ENCODE data around the gene CSRP3.

DNA sequence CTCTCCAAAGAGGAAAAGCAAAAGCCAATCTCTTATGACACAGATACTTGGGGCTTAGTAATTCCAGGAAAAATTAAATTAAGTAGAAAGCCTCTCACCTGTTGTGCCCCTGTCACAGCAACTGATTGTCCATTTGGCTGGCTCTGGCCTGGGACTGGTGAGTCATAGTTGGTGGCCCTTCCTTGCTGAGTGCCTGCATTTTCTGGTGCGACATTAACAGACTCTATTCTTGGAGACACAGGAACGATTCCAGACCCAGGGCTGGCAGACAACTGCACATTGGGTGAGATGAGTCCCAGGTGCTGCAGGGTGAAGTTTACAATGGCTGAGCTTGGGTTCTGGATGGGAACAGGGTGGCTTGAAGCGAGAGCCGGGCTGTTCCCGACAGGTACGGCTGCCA lies 23.3 kb upstream of the CSRP3 start:
- TF ChIP-seq, protein P1, sequence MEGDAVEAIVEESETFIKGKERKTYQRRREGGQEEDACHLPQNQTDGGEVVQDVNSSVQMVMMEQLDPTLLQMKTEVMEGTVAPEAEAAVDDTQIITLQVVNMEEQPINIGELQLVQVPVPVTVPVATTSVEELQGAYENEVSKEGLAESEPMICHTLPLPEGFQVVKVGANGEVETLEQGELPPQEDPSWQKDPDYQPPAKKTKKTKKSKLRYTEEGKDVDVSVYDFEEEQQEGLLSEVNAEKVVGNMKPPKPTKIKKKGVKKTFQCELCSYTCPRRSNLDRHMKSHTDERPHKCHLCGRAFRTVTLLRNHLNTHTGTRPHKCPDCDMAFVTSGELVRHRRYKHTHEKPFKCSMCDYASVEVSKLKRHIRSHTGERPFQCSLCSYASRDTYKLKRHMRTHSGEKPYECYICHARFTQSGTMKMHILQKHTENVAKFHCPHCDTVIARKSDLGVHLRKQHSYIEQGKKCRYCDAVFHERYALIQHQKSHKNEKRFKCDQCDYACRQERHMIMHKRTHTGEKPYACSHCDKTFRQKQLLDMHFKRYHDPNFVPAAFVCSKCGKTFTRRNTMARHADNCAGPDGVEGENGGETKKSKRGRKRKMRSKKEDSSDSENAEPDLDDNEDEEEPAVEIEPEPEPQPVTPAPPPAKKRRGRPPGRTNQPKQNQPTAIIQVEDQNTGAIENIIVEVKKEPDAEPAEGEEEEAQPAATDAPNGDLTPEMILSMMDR (IDR thresholded peaks at IDR 0.05), result no peak
- TF ChIP-seq POLR2AphosphoS5 (IDR thresholded peaks at IDR 0.05), result no peak
